Keratinocyte (primary cell): ENCODE data around the gene TNS2.

Experiments
- CTCF ChIP-seq, 3 experiments: IDR thresholded peaks in 1 of 3; conservative IDR thresholded peaks in 1 of 3; optimal IDR thresholded peaks in 1 of 3; 2 replicates in 2 of 3; 3 replicates in 1 of 3; pipeline versions ENCODE3 to v1.5.1; 2011; ENCODE audit warnings: low read length in 3 of 3, mild to moderate bottlenecking in 3 of 3, moderate library complexity in 2 of 3, control low read depth in 1 of 3, inconsistent platforms in 1 of 3; ENCODE audit not compliant: insufficient read depth in 2 of 3; ENCODE audit errors: extremely low read depth in 1 of 3
- EZH2 ChIP-seq: IDR thresholded peaks from one replicate; pipeline ENCODE4 v1.6.1; 2012; ENCODE audit warnings: inconsistent platforms, mild to moderate bottlenecking, low read length, moderate library complexity

DNA sequence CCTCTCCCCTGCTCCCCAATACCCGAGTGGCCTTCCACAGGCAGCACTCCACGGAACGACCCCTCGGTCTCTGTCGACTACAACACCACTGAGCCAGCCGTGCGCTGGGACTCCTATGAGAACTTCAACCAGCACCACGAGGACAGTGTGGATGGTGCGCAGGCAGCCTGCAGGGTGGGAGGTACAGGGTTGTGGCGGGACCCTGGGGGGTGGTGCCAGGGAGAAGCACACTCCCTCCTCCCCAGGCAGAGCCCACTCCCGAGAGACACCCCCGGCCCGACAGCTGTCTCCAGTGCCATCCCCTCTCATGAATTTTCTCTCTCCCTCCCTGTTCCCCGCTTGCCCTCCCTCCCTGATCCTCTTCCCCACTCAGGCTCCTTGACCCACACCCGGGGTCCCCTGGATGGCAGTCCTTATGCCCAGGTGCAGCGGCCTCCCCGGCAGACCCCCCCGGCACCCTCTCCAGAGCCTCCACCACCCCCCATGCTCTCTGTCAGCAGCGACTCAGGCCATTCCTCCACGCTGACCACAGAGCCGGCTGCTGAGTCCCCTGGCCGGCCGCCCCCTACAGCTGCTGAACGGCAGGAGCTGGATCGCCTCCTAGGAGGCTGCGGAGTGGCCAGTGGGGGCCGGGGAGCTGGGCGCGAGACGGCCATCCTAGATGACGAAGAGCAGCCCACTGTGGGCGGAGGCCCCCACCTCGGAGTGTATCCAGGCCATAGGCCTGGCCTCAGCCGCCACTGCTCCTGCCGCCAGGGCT, 9.0 kb downstream of the TNS2 start:
- no peak for TF ChIP-seq CTCF (optimal IDR thresholded peaks at IDR 0.05 in 1 of 3, IDR thresholded peaks at IDR 0.05 in 1 of 3, conservative IDR thresholded peaks at IDR 0.05 in 1 of 3; ENCODE audit: extremely low read depth in 1 of 3, insufficient read depth in 2 of 3, low read length in 3 of 3)
- no peak for TF ChIP-seq EZH2
